Peyer's patch (tissue), 4 donors: ENCODE data around the gene DENND1B. TPM values are rescaled to one million over a fixed set of nuclear protein-coding genes. Genes with fewer than 3 reads are reported as not detected.

Experiments used
- DNase-seq, 3 donors: peaks; one replicate each; pipeline ENCODE4 v3.0.0-alpha.2; 2017 to 2019
- H3K27ac ChIP-seq, 4 donors: fragments of 200-600 bp; sonication (generic); one replicate each; pipeline ENCODE4 v1.5.1; 2016 to 2019
- H3K27me3 ChIP-seq, 2 donors: fragments of 200-600 bp; sonication (generic); one replicate each; pipeline ENCODE4 v1.5.1; 2019
- H3K36me3 ChIP-seq, 3 donors: fragments of 200-600 bp; sonication (generic); one replicate each; pipeline ENCODE4 v1.5.1; 2016 to 2019
- H3K4me1 ChIP-seq, 4 donors: fragments of 200-600 bp; sonication (generic); one replicate each; pipeline ENCODE4 v1.5.1; 2016 to 2019
- H3K4me3 ChIP-seq, 4 donors: fragments of 200-600 bp; sonication (generic); 1 replicate in 3 of 4; 2 replicates in 1 of 4; pipeline ENCODE4 v1.5.1; 2016 to 2019; ENCODE audit warnings: mild to moderate bottlenecking in 1 of 4
- H3K9me3 ChIP-seq, 4 donors: fragments of 200-600 bp; sonication (generic); one replicate each; pipeline ENCODE4 v1.5.1; 2016 to 2019; ENCODE audit warnings: mild to moderate bottlenecking in 1 of 4
- POLR2A ChIP-seq, 2 donors: fragments of 450-650 bp; IDR thresholded peaks; one replicate each; pipeline ENCODE4 v1.5.1; 2017; ENCODE audit warnings: antibody characterized with exemption in 2 of 2, mild to moderate bottlenecking in 2 of 2, moderate library complexity in 2 of 2
- total RNA-seq, 4 donors: library from RNA; depleted of rRNA; stranded (reverse); fragments of >200 nt; gene quantifications; one replicate each; pipeline ENCODE4 v1.1.0, GENCODE V29; 2016
- TF ChIP-seq, protein P1 (sequence below), 6 experiments: fragments of 450-650 bp in 4 of 6; fragments of 200-600 bp in 2 of 6; sonication (generic) in 1 of 6; IDR thresholded peaks; one replicate each; pipeline ENCODE4 v1.5.1; 2017 to 2019; ENCODE audit warnings: antibody characterized with exemption in 6 of 6, mild to moderate bottlenecking in 3 of 6, moderate library complexity in 1 of 6

Gene DENND1B
- total RNA-seq, 4 donors from 2014 or later: 46.2 to 84.2 (median 69.3) TPM

DNA sequence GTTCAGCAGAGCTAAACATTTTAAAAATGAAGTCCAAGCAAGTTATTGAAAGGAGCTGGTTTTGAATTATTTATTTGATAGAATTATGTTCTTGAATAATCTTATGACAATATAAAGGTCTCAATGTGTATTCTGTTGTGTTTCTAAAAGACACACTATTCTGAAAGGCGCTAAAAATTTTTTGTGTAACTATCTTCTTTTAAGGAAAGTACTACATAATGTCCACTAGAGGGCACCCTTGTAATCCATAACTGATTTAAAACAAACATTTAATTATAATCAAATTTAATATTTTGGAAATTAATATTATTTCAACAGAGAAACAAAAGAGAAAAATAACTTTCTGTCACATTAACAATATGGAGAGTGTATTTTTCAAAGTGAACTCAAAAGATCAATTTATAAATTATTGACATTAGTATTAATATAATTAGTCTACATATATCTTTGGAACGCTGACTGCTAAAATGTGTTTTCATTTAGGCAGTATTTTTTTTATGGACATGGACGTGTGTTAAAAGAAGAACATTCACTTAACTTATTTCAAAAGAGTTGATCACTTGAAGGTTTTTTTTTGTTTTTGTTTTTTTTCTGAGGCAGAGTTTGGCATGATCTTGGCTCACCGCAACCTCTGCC, 248.4 kb downstream of the DENND1B start:
- DNase-seq: no peak
- Histone ChIP-seq H3K4me1 (no peaks in the 10 kb centered on the region), H3K27me3 (no peaks in the 10 kb centered on the region), H3K27ac (no peak overlapping the region), H3K9me3 (no peaks in the 10 kb centered on the region), H3K4me3 (no peak overlapping the region), H3K36me3 (no peaks in the 10 kb centered on the region)
- TF ChIP-seq, protein P1, sequence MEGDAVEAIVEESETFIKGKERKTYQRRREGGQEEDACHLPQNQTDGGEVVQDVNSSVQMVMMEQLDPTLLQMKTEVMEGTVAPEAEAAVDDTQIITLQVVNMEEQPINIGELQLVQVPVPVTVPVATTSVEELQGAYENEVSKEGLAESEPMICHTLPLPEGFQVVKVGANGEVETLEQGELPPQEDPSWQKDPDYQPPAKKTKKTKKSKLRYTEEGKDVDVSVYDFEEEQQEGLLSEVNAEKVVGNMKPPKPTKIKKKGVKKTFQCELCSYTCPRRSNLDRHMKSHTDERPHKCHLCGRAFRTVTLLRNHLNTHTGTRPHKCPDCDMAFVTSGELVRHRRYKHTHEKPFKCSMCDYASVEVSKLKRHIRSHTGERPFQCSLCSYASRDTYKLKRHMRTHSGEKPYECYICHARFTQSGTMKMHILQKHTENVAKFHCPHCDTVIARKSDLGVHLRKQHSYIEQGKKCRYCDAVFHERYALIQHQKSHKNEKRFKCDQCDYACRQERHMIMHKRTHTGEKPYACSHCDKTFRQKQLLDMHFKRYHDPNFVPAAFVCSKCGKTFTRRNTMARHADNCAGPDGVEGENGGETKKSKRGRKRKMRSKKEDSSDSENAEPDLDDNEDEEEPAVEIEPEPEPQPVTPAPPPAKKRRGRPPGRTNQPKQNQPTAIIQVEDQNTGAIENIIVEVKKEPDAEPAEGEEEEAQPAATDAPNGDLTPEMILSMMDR (IDR thresholded peaks at IDR 0.05): peak; percentile 43 to 78 (median 56)
- TF ChIP-seq POLR2A (IDR thresholded peaks at IDR 0.05): no peak

DNA sequence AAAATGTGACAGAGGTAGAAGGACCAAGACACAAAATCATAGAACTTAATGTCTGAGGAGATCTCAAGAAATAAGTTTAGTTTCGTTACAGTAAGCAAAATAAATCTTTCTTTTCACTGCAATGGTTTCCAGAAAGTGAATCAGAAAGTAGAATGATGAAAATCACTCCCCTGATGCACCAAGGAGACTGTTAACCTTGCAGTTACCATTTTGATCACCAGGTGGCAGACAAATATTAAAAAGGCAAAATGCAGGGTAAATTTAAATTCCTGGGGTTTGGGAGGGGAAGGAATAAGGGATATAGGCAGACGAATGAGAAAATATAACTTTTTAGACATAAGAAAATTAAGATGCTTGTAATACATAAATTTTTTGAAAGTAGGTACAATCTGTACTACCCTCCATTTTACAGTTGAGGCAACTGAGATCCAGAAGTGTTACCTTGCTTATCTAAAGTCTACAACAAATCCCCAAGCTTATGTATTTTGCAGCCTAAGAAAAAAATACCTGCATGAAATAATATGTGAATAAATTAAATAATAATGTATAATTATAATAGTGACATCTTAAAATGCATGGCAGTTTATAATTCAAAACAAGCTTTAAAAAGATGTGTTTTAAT, 254.1 kb downstream of the DENND1B start:
- no peak for TF ChIP-seq POLR2A (IDR thresholded peaks at IDR 0.05)
- TF ChIP-seq, protein P1 (IDR thresholded peaks at IDR 0.05): peak in 5 of 6 experiments; percentile 28 to 67 (median 60)
- H3K27me3 ChIP-seq: no peaks in the 10 kb centered on the region
- DNase-seq: no peak
- no peaks in the 10 kb centered on the region for H3K36me3 ChIP-seq
- H3K4me3 ChIP-seq: no peak overlapping the region
- H3K9me3 ChIP-seq: no peaks in the 10 kb centered on the region
- no peak overlapping the region for H3K27ac ChIP-seq
- H3K4me1 ChIP-seq: no peaks in the 10 kb centered on the region

DNA sequence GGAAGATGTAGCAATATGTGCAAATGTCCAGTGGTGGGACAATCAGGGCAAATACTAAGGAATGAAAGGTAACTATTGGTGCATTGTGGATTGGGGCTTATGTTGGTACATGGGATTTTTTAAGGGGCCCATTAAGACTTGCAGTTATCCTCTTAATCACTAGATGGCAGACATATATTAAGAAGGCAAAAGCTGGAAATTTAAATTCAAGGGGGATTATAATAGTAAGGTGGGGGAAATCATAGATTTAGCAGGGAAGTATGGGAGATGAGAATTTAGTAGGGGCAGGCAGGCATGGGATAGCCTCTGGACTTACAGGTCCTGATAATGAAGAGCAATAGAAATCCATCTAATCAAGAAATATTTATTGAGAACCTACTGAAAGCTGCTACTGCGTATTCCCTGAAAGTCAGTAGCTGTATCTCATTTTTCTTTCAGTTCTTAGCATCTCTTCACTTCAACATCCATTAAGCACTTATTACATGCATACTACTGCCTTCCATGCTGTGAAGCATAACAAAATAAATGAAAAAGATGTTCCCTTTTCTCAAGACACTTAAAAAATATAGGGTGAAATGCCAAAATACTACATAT, 255.4 kb downstream of the DENND1B start:
- Histone ChIP-seq H3K4me3 (no peak overlapping the region), H3K9me3 (no peaks in the 10 kb centered on the region), H3K27ac (no peak overlapping the region), H3K36me3 (no peaks in the 10 kb centered on the region), H3K4me1 (no peaks in the 10 kb centered on the region), H3K27me3 (no peaks in the 10 kb centered on the region)
- DNase-seq: no peak
- TF ChIP-seq, protein P1 (IDR thresholded peaks at IDR 0.05): peak in 4 of 6 experiments; percentile 12 to 30 (median 25)
- TF ChIP-seq POLR2A (IDR thresholded peaks at IDR 0.05): no peak

DNA sequence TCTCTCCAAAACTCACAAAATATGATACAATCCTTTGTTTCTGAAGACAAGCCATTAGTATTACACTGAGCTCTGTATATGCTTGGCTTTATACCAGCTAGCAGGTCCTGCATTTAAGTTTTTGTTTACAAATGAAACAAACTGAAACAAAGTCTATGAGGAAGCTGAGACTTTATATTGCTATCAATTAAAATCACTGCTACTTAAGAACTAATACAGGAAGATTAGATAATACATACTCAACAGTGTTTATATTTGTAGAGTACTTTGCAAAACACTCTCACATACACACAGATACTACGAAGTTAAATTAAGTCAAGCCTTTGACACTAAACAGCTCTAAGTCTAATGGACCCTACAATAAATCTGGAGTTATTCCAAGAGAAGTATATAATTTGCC, 259.9 kb downstream of the DENND1B start:
- H3K27me3 ChIP-seq: no peaks in the 10 kb centered on the region
- H3K4me3 ChIP-seq: no peak overlapping the region
- H3K9me3 ChIP-seq: no peaks in the 10 kb centered on the region
- peaks cover 0 to 8% (median 0%) of the 10 kb centered on the region in 3 donors for H3K36me3 ChIP-seq
- H3K27ac ChIP-seq: no peak overlapping the region
- no peaks in the 10 kb centered on the region for H3K4me1 ChIP-seq
- no peak for DNase-seq
- TF ChIP-seq POLR2A (IDR thresholded peaks at IDR 0.05): no peak
- TF ChIP-seq, protein P1 (IDR thresholded peaks at IDR 0.05): no peak

DNA sequence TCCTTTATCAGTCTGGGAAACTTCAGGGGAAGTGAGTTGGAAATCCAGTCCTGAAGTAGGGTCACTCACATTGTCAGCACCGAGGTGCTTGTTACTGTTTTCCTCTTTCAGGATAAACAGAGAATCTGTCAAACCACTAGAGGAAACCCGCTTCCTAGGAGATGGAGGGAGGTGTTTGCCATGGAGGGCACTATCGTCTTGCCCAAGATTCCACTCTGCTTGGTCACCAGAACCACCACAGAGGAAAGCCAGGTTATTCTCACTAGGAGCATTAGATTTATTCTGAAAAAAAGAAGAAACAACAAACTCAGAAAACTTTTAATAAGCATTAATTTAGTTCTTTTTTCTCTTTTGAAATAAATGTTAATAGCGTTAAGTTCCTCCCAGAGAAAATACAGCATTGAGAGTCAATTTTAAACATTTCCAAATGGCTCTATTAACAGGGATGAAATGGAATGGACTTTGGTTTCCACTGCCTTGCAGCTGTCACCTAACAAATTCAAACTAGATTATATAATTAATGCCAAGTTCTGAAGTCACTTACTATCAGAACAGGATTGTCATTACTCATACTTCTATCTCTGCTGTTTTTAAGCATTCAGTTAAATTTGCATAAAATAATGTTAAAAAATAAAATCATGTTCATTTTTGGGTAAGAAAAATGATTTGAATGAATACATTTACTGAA, 264.4 kb downstream of the DENND1B start:
- no peak for DNase-seq
- H3K27me3 ChIP-seq: no peaks in the 10 kb centered on the region
- H3K36me3 ChIP-seq: peaks cover 0 to 17% (median 0%) of the 10 kb centered on the region in 3 donors
- H3K9me3 ChIP-seq: no peaks in the 10 kb centered on the region
- TF ChIP-seq, protein P1 (IDR thresholded peaks at IDR 0.05): no peak
- no peak for TF ChIP-seq POLR2A (IDR thresholded peaks at IDR 0.05)
- no peak overlapping the region for H3K4me3 ChIP-seq
- H3K4me1 ChIP-seq: no peaks in the 10 kb centered on the region
- no peak overlapping the region for H3K27ac ChIP-seq
